ENCODE measurements around the gene TBL1X.
A peak's percentile ranks its signal among the peaks of the same experiment; 100 is the strongest.
"Not testable (repeated sequence)": the region's sequence is repeated elsewhere in the genome, so short reads cannot be mapped to it uniquely, and the experiment has no call there.

TBL1X gene

DNA sequence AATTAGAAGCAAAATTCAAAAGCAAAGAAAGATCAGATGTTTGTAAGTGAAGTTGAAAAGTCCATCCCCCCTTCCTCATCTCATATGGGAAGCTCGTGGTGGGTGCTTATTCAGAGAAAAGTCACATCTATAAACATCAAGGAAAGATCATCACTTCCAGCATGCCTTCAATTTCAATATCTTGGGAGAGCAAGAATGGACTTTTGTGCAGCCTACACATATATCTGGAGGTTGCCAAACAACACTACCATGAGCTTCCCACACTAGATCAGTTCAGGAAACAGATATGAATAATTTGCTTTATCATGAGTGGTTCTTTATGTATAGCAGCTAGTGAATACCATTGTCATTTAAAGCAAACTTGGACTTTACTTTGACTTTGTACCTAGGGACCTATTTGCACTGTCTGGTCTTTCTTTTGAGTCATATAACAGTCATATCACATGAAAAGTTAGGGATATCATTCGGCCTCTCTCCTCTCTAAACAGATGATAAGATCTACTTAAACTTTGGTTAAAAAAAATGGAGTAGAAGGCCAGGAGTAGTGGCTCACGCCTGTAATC is 5.6 kb upstream of the TBL1X start:
- DNase-seq: no peak

DNA sequence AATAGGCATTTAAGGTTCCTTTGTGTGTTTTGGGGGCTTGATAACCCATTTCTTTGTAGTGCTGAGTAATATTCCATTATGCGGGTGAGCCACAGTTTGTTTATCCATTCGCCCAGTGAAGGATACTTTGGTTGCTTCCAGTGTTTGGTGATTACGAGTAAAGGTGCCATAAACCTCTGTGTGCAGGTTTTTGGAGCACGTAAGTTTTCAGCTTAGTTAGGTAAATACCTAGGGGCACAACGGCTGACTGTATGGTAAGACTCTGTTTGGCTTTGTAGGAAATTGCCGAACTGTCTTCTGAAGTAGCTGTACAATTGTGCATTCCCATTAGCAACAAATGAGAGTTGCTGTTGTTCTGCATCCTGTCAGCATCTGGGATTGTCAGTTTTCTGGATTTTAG is 3.8 kb upstream of the TBL1X start:
- no peak for DNase-seq

DNA sequence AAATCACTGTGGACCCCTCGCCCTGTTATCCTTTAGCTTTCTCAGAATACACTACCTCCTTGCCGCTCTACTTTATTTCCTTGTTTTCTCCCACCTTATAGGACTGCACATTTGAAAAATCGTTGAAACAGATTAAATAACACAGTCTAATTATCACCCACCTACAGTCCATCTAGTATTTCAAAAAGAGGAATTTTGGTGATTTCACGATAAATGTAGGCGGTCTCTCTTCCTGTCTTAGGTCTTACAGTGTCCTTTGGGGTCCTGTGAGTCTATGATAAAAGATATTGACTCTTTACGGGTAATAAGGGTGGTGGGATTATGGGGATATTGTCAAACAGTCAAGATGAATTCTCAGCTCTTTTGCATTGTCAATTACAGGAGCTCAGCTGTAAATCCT is 2.4 kb upstream of the TBL1X start:
- no peak for DNase-seq

DNA sequence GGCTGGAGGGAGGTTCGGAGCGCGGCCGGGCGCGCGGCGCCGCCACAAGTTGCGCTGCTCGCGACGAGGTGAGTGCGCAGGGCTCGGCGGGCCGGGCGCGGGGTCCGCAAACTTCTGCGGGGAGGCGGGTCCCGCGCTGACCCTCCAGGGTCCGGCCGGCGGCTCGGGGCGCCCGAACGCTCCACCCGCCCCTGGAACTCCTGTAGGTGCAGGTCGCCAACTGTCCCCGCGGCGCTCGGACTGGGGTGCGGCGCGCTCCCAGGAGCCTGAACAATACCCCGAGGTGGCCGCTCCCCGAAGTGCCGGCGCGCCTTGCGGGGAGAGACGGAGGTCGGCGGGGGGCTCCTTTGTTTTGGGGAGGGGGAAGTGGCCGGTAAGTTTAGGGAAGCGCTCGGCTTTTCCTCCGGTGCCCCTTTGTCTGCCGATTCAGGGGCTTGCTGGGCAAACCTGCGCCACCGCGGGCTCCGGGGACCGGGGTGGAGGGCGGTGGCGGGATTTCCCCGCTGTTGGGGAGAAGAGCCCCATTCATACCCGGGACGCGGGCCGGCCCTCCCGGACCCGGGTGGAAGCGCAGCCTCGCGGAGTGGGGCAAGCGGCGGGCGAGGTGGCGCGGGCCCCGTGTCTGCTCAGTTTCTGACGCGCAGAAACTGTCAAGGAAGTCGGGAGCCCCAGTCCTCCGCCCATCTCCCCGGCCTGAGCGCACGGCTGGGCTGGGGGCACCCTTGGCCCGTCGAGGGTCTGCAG is 694 bp downstream of the TBL1X start:
- DNase-seq: peak in 1 of 2 experiments; percentile 71

DNA sequence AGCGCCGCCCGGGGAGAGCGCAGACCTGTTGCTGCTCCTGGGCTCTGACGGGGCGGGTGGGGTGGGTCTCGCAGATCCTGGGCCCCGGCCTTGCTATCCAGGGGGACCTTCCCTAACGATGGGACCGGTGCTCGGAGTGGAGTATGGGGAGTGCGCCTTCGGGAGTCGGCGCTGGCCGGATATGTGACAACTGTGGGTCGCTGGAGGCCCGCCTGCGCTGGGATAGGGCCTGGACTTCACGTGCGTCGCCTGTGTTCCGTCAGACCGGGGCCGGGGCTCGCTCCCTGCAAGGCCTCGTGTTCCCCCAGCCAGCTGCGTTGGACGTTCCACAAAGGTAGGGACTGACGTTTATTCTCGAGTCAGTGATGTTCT is 1.3 kb downstream of the TBL1X start:
- peak; percentile 23 to 75 for DNase-seq

DNA sequence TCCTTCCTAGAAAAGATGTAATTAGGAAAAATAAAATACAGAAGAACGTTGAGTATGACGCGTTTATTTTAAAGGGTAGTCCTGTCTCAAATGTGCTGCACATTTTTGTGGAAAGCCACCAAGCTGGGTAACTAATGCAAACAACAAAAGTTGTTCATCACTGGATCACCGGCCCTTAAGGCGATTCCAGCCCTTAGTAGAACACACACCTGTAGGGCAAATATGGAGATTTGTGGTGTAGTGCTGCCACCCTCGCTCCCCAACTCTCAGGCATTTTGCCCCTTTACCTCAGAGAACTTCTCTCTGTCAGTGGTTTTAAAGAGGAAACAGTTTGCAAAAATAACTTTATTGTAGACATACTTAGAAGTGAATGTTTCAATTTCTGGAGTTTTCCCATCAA is 1.9 kb downstream of the TBL1X start:
- peak; percentile 15 to 47 for DNase-seq

DNA sequence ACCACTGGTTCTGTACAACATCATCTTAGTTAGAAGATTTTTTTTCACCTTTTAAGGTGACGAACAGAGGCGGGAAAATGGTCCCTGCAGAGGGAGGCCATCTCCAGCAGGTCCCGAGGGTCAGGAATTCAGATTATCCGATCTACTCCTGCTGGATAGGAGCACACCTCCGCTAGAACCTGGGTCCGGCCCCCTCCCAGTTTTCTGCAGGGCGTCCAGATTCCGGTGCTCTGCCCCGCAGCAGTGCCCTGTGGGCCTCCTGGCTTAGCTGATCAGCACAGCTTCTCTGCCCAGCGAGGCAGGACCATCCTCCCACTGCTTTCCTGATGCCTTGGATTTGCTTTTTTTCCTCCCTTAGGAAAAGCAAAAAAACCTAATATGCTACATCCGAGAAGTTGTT is 2.3 kb downstream of the TBL1X start:
- no peak for DNase-seq

DNA sequence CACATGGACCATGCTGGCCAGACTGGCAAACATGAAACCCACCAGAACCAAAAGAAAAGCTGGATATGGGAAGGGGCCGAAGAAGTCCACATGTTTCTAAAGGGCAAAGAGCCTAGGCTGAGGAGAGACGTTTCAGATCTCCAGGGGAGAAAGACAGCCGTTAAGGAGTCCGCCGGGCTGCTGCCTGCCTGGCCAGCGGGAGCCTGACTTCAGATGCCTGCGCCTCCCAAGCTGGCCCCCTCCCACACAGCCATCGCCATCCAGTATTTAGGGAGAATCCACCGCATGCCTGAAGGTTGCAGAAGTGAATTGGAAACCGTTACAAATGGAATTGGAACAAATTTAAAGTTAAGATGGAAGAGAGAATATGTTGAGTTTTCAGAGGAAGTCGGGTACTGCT is 2.9 kb downstream of the TBL1X start:
- no peak for DNase-seq

DNA sequence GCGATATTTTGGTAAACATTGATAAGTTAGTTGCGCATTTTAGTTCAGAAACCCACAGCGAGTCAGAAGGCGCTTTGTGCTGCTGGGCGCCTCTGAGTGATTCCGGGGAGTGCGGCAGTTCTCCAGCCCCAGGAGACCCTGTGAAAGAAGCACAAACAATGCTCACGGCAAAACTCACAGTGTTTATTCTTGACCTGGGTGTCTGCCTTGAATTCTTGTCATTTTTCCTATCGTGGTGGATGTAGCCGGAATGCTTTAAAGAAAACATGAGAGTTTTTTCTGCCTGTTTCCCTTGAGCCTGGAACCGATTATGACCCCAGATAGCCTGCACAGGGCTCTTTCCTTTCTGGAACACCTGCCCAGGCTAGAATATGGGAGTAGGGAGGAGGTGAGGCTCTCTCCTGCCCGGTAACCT is 6.7 kb downstream of the TBL1X start:
- DNase-seq: no peak

DNA sequence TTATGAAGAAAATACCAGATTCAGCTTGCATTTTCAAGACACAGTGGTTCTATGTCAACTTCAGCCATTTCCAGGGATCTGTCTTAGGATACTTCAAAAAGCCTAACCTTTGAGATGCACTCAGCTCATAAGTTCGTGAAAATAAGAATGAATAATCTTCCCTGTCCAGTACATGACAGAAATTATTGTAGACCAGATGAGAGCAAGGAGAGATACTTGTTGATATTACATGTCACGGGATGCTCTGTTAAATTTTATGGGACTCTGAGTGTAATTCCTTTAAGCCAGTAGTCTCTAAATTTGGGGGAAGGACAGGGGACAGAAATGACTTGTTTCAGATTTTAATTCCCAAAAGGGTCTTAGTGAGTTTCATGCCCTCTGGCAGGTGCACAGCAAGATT is 8.8 kb downstream of the TBL1X start:
- DNase-seq: no peak

DNA sequence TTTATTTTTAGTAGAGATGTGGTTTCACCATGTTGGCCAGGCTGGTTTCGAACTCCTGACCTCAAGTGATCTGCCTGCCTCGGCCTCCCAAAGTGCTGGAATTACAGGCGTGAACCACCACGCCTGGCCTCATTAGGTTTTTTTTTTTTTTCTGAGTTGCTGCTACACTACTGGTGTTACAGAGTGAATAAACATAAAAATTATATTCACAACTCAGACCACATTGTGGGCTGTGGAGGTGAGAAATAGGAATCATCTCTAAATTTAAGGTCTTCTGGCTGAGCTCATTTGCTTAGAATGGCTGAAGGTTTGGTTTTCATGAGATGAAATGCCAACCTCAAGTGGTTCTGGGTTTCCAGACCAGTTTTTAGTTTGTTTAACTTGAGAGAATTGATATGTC is 10.6 kb downstream of the TBL1X start:
- DNase-seq: not testable (repeated sequence)

DNA sequence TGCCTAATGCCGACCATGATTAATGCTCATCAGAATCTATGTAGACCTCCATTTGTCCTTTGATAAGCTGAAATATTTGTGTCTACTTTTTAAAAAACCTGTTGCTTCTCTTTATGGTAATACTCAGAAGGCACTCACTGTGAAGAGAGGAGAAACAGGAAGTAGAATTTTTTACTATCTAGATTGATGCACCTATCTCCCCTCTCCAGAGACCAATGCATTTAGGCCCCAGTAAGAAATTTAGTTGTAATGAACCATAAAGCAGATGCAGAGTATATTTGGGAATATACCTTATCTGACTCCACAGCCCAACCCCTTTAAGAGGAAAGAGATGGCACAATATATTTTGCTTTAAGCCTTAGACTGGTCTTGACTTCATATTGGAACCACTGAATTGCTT is 11.1 kb downstream of the TBL1X start:
- DNase-seq: no peak

DNA sequence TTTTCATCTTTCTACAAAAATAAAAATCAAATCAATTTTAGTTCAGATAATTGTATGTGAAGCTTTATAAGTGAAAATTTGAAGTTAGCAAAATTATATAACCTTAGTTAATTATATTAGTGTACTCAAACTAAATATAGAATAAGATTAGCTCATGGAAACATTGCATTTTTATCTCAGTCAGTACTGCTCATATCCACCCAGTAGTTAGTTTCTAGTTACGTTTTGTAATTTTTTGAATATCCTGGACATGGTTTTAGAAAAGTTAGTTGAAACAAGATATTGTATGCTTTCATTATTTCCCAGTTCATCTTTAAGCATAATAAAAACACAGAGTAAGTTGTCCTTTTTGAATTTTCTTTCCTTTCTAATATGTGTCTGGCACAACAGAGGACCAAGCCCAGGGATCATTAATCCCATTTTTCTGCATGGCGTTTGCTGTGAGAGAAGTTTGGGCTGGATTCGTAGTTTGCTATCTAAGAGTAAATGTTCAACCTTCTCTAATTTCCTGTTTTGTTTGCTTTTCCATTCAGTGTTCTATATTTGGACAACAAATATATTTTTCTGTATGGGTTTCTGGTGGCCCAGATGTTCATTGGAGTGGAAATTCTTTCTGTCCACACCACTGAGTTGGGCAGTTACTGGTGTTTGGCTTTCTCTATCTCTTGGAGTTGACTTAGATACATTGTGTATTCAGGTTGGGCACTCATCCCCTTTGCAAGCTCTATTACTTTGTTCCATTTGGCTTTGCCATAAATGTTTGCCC is 12.1 kb downstream of the TBL1X start:
- no peak for DNase-seq

DNA sequence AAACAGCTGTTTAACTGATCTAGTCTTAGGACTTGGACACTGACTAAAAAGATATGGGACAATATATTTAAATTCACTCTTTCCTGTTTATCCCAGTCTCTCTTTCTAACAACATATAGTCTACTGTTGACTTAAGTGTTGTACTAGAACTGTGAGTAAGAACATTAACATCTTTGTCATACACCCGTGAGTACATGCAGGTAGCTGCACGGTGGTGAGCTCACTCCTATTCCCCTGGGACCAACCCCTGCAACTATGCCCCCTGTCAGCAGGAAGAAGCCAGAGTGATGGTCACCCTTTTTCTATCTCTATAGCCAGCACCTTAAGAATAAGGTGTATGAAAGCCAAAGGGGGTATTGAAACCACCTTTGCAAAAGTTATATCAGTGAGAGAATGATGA is 17.6 kb downstream of the TBL1X start:
- DNase-seq: peak; percentile 31 to 55

DNA sequence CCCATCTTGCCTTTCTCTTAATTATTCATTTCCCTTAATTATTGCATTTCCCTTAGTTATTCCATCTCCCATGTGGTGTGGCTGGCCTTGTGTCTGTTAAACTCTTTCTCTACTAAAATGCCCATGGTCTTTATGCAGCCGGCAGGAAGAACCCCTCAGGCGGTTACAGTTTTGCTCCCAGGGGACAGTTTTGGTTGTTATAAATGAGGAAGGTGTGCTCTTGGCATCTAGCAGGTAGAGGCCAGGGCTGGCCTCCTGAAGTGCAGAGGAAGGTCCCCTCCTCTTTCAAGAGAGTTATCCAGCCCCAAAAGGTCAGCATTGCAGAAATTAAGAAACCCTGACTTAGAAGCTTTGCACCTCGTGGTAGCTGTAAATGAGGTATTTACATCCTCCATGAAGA is 18.0 kb downstream of the TBL1X start:
- DNase-seq: peak; percentile 63 to 75

DNA sequence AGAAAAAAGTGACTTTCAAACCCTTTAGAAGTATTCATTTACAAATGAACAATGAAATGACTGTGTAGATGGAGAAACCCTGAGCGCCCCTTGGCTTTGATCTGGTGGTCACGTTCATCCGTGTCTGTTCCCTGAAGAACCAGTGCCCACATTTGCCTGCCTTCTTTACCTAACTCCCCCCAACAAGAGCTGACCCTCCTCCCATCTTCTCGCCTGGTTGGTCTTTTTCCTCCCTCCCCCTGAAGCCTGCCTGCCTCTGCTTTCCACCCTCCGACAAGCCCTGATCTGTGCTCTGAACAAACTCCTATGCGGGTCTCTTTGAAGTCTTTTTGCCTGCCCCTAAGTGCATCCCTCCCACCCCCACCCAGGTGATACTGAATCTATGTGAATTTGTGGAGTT is 18.5 kb downstream of the TBL1X start:
- DNase-seq: no peak

DNA sequence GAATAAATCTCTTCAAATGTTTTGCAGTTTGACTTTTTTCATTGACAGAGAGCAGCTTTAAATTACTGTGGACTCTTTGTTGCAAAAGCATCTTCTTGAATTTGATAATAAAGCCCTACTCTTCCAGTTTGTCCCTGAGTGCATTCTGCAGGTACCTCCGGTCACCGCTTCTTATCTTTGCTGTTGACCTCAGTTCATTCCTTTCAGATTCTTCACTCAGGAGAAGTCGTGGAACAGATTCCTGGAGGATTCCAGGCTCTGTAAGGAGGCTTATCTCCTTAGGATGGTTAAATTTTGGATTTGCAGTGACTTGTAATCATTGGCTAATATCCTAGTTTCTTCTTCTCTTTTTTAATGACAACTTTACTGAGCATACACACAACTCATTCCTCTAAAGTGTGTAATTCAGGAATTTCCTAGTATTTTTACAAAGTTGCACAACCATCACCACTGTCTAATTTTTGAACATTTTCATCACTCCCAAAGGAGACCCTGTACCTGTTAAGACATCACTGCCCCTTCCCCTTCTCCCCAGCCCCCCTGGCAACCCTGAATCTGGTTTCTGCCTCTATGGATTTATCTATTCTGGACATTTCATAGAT is 22.0 kb downstream of the TBL1X start:
- DNase-seq: no peak

DNA sequence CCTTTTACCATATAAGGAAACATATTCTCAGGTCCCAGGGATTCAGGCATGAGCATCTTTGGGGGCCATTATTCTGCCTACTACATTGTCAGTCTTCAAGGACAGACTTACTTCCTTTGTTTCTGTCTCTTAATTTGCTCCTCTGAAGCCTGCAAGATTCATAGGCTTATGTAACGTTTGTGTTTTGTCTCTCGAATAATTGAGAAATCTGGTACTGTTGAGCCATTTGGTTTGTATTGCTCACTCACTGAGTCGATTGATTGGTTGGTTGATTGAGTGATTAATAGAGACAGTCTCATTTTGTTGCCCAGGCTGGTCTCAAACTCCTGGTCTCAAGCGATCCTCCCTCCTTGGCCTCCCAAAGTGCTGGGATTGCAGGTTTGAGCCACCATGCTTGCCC is 23.7 kb downstream of the TBL1X start:
- DNase-seq: no peak

DNA sequence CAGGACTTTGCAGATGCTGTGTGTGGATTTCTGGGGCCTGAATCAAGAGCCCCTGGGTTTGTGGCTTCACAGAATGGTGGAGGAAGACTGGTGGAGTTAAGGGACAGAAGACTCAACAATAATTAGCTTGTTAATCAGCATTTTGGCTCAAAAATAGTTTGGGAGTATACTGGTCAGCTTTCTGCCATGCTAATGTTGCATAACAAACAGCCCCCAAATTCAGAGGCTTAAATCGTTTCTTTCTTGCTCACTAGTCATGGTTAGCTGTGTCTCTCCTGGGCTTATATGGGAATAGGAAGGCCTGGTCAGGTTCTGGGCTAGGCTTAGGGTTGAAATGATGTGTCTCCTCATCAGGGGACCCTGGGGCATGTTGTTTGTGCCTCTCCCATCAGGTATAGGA is 24.4 kb downstream of the TBL1X start:
- no peak for DNase-seq

DNA sequence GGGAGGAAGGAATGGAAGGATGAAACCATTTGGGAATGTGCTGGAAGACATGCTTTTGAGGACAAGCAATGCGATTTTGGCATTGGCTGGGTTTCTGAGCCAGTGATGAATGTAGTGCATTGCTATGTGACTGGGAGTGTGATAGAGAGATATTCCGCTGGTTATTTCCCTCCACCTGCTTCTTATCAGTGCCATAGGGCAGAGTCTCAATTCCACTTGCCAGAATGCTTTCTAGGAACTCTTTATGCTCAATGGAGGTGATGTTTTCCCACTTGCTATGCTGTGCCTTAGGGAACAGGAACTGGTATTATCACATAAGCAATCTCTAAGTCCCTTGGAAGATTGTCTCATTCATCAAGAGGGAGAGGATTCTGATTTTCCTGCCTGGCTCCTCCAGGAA is 28.0 kb downstream of the TBL1X start:
- no peak for DNase-seq

DNA sequence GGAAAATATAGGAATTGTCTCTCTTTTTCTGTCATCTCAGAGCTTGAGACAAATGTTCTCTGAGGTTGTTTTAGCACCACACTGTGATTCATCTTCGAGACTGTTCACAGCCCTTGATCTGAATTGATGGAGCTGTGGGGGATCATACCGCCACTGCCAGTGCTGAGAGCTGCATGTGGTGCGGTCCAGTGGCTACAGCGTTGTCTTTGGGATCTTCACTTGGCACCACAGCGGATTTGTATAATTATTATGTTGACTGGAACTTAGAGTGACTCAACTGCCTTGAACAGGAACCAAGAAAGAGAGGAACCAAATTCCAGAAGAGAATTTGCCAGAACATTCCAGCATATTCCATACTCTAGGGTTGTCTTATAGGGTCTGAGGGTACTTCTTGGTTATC is 29.1 kb downstream of the TBL1X start:
- no peak for DNase-seq

DNA sequence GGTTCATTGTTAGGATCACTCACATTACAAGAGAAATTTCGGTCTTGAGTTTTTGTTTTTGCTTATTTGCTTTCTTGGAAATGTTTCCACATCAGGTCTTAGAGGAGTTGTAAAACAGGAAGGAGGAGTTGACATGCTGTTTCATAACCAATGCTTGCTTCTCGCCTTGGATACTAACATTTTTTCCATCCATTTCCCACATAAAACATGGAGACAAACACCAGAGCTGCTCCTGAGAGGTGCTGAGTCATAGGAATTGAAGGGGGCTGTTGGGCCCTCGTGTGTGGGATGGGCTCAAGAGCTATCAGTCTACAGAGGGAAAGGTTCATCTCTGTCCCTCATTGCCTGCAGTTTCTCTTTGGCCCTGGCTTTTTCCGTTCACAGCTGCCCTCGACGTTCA is 29.9 kb downstream of the TBL1X start:
- no peak for DNase-seq

DNA sequence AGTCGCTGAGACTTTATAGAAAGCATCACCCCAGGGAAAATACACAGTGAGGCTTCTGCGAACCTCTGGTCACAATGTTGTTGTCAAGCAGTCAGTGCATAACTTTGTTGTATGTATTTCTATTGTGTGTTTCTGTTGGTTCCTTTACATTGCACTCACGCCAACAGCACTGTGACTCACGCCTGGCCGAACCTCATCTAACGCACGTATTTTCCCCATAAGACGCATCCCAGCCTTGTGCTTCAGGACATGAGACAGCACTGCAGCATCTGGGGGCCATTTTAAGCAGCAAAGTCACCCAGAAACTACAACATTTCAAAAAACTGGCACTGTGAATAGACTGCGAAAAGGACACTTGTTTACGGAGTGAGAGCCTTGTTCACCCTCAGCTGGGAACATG is 30.6 kb downstream of the TBL1X start:
- no peak for DNase-seq

DNA sequence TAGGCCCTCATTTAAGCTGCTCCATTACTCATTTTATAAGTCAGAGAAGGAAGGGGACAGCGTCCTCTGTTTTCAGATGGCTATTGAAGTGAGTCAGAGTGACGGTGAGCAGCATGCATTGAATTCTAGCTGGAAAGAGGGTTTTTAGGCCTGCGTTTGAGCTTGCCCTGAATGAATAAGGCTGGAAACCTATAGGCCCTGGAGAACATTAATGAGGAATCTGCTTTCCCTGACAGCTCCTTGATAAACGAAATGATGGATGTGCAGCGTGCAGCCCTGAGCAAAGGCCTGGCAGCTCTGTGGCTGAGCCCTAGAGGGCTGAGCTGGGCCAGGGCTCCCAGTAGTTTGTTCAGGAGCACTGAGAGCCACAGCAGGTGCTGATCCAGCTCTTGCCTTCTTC is 33.4 kb downstream of the TBL1X start:
- DNase-seq: no peak

Data from NCI-H526 (cell line).